ES-I3 (cell line): Measurements from ENCODE around the gene UNC79.

Experiments
- H3K36me3 ChIP-seq: 2 replicates; pipeline ENCODE4 v1.6.1; 2013; ENCODE audit warnings: mild to moderate bottlenecking, low read length, control low read depth, moderate library complexity; ENCODE audit not compliant: insufficient read depth
- H3K4me1 ChIP-seq: 2 replicates; pipeline ENCODE4 v1.6.1; 2013; ENCODE audit warnings: mild to moderate bottlenecking, control low read depth, low read length; ENCODE audit not compliant: insufficient read depth
- H3K9ac ChIP-seq: 2 replicates; pipeline ENCODE4 v1.6.1; 2013; ENCODE audit warnings: low read depth, mild to moderate bottlenecking, low read length, moderate library complexity
- H3K9me3 ChIP-seq: 2 replicates; pipeline ENCODE4 v1.6.1; 2013; ENCODE audit warnings: mild to moderate bottlenecking, low read length, moderate library complexity; ENCODE audit not compliant: control insufficient read depth, insufficient read depth

The UNC79 gene

GRCh38 chr14:93749076-93749420 lies 318.3 kb downstream of the UNC79 start:
- no peaks in the 10 kb centered on the region for H3K36me3 ChIP-seq
- H3K9me3 ChIP-seq = no peaks in the 10 kb centered on the region
- H3K4me1 ChIP-seq = peaks cover 7% of the 10 kb centered on the region; the same call in 1 of the 2 replicates
- no peak overlapping the region for H3K9ac ChIP-seq

DNA sequence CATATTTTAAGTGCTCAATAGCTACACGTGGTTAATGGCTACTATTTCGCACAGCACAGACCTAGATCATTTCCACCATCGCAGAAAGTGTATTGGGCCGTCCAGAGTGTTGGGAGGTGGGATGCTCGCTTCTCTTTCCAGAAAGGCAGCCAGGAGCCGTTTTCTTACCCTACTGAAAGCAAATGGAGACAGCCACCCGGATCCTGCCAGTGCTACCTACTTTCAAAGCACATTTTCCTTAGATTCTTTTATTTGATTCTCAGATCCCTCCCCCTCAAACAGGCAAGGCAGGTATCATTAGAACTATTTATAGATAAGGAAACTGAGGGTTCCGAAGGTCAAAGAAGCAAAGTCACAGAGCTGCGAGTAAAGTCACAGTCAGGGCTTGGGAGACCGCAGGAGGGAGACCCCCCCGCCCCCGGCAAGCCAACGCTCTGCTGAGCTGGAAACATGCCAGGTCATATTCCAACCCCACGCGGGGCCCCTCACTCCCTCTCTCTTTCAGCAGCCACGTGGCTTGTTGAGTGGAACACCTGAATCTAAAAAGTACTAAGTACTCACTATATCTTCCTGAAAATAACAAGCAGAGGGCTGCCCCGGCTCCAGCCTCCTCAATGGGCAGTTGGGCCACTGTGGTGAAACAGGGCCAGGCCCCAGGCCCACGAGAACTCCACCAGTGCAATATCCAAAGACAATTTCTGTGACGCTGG lies 321.4 kb downstream of the UNC79 start:
- Histone ChIP-seq H3K9me3 (no peaks in the 10 kb centered on the region), H3K4me1 (no peaks in the 10 kb centered on the region), H3K9ac (no peak overlapping the region), H3K36me3 (no peaks in the 10 kb centered on the region)

DNA sequence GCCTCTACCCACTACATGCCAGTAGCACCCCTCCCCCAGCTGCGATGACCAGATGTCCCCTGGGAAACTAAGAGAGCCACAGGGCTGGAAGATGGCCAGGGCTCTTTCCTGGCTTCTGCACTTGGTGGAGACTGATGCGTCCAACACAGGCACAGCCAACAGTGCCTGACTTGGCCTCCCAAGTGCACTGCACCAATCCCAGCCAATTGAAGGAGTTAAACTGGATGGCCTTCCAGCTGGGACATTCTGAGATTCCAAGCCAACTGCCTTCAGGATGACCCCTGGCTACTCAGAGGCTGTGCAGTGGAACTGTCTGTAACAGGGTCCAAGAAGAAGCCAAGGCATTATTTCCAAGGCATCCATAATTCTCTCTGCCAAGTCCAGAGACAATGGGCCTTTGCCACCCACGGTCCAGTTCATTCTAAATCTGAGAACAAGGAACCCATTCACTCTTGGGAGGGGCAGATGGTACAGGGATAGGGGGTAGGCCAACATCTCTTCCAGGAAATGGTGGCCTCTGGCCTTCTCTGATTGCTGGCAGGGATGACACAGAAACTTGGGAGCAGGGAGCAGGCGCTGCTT lies 322.3 kb downstream of the UNC79 start:
- Histone ChIP-seq H3K9me3 (no peaks in the 10 kb centered on the region), H3K9ac (no peak overlapping the region), H3K4me1 (no peaks in the 10 kb centered on the region), H3K36me3 (no peaks in the 10 kb centered on the region)

GRCh38 chr14:93753647-93754046 lies 322.9 kb downstream of the UNC79 start:
- H3K36me3 ChIP-seq = no peaks in the 10 kb centered on the region

DNA sequence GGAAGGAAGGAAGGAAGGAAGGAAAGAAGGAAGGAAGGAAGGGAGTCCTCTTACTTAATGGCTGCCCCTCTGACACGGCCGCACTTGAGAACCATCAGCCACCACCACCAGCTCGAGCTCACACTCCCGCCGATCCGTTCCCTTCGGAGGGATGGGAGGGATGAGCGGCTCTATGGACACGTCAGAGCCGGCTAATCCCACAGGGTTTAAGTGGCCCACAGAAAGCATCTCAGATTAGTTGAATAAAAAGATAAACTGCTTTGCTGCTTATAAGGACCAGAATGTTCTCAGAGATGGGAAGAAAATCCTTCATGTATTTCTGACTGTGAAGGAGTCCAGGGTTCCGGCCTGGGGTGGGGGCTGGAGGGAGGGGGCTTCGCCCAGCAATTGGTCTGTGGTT lies 326.5 kb downstream of the UNC79 start:
- H3K9ac ChIP-seq = no peak overlapping the region
- H3K4me1 ChIP-seq = no peaks in the 10 kb centered on the region
- no peaks in the 10 kb centered on the region for H3K9me3 ChIP-seq
- H3K36me3 ChIP-seq = no peaks in the 10 kb centered on the region

More at GRCh38 chr14:93753647-93754046, 322.9 kb downstream of the UNC79 start:
- H3K9me3 ChIP-seq = no peaks in the 10 kb centered on the region
- H3K9ac ChIP-seq = no peak overlapping the region
- H3K4me1 ChIP-seq = no peaks in the 10 kb centered on the region
